HCT116 (cell line): ENCODE measurements around the gene SIPA1L3. TPM values are rescaled to one million over a fixed set of nuclear protein-coding genes. Genes with fewer than 3 reads are reported as not detected.

Source experiments
- ATAC-seq: fragments of 200-7000 bp; cut with Tn5 transposase; 2 replicates; pipeline ENCODE4 v1.9.1; 2020; ENCODE audit warnings: mild to moderate bottlenecking, moderate library complexity
- BruUV-seq: library from RNA; stranded (reverse); fragments of 400-500 nt; replicated peaks from 2 replicates; lab custom pipeline; 2021; lab: Mats Ljungman, UMichigan
- CTCF ChIA-PET: fragments of 300-600 bp; sonication (Branson Sonifier 250); formaldehyde crosslinking; loops from one replicate; lab custom pipeline; 2021; ENCODE audit warnings: antibody characterized with exemption; lab: Charles Lee
- POLR2A ChIA-PET: fragments of 300-600, 350-600 bp; sonication (Branson Sonifier 250); formaldehyde crosslinking; loops from one replicate; lab custom pipeline; 2021; ENCODE audit warnings: antibody characterized with exemption; lab: Charles Lee
- RAD21 ChIA-PET, 2 experiments: fragments of 300-600 bp; sonication (Branson Sonifier 250); formaldehyde crosslinking; loops; one replicate each; lab custom pipeline; 2023; ENCODE audit warnings: low total read pairs in 2 of 2; ENCODE audit not compliant: uncharacterized antibody in 2 of 2, unreplicated experiment in 2 of 2, low non-redundant PET in 1 of 2; lab: Charles Lee
- DNase-seq: peaks from one replicate; pipeline ENCODE4 v3.0.0-alpha.2; 2010; ENCODE audit warnings: low read depth, low spot score
- H2AFZ ChIP-seq: fragments of 200-600 bp; shearing (Covaris generic), sonication (generic); 2 replicates; pipeline ENCODE4 v1.6.1; 2017; ENCODE audit warnings: low read depth, mixed run types, mixed read lengths, antibody characterized with exemption, low read length; ENCODE audit not compliant: poor library complexity, severe bottlenecking
- H3K27ac ChIP-seq: 2 replicates; pipeline ENCODE4 v1.5.1; 2012; ENCODE audit warnings: low read depth, low read length
- H3K27me3 ChIP-seq: fragments of 200-600 bp; sonication (generic); 2 replicates; pipeline ENCODE4 v1.6.1; 2016; ENCODE audit warnings: mixed run types, low read length, mixed read lengths; ENCODE audit not compliant: insufficient read depth
- H3K36me3 ChIP-seq, 2 experiments: fragments of 200-500 bp in 1 of 2; fragments of 200-600 bp in 1 of 2; sonication (Bioruptor generic) in 1 of 2; sonication (generic) in 1 of 2; 2 replicates each; pipeline versions ENCODE4 v1.5.1 to v1.6.1; 2014 to 2016; ENCODE audit warnings: low read length in 2 of 2, inconsistent platforms in 1 of 2, mixed read lengths in 1 of 2, mixed run types in 1 of 2; ENCODE audit not compliant: insufficient read depth in 2 of 2, control insufficient read depth in 1 of 2
- H3K4me1 ChIP-seq, 2 experiments: fragments of 200-600 bp in 1 of 2; sonication (generic) in 1 of 2; 2 replicates each; pipeline versions ENCODE4 v1.5.1 to v1.6.1; 2012 to 2017; ENCODE audit warnings: low read length in 2 of 2, inconsistent platforms in 1 of 2, mild to moderate bottlenecking in 1 of 2, mixed read lengths in 1 of 2, mixed run types in 1 of 2, moderate library complexity in 1 of 2; ENCODE audit not compliant: insufficient read depth in 2 of 2, control insufficient read depth in 1 of 2
- H3K4me2 ChIP-seq: fragments of 200-600 bp; sonication (generic); 2 replicates; pipeline ENCODE4 v1.6.1; 2017; ENCODE audit warnings: mixed run types, low read length, mixed read lengths
- H3K4me3 ChIP-seq, 2 experiments: fragments of 200-600 bp in 1 of 2; sonication (generic) in 1 of 2; replicated peaks in 1 of 2; 2 replicates each; pipeline ENCODE4 v1.5.1; 2011 to 2016; ENCODE audit warnings: low read length in 2 of 2, control low read depth in 1 of 2, low read depth in 1 of 2, mild to moderate bottlenecking in 1 of 2, mixed read lengths in 1 of 2, mixed run types in 1 of 2
- H3K79me2 ChIP-seq: fragments of 200-600 bp; sonication (generic); 2 replicates; pipeline ENCODE4 v1.6.1; 2017; ENCODE audit warnings: mild to moderate bottlenecking, mixed run types, low read length, moderate library complexity, mixed read lengths; ENCODE audit not compliant: insufficient read depth
- H3K9ac ChIP-seq: fragments of 200-600 bp; sonication (generic); 2 replicates; pipeline ENCODE4 v1.6.1; 2016; ENCODE audit warnings: low read length, mixed read lengths
- H3K9me2 ChIP-seq: fragments of 200-600 bp; sonication (generic), shearing (Covaris generic); 2 replicates; pipeline ENCODE4 v1.6.1; 2017; ENCODE audit warnings: mixed run types, mild to moderate bottlenecking, moderate library complexity; ENCODE audit not compliant: insufficient read depth
- H3K9me3 ChIP-seq, 2 experiments: fragments of 200-500 bp in 1 of 2; fragments of 200-600 bp in 1 of 2; sonication (Bioruptor generic) in 1 of 2; sonication (generic) in 1 of 2; 2 replicates each; pipeline ENCODE4 v1.6.1; 2014 to 2017; ENCODE audit warnings: low read length in 2 of 2, mixed read lengths in 2 of 2, inconsistent platforms in 1 of 2, low read depth in 1 of 2, mild to moderate bottlenecking in 1 of 2, mixed run types in 1 of 2, moderate library complexity in 1 of 2; ENCODE audit not compliant: control insufficient read depth in 1 of 2, insufficient read depth in 1 of 2
- H4K20me1 ChIP-seq: fragments of 200-600 bp; sonication (generic), shearing (Covaris generic); 2 replicates; pipeline ENCODE4 v1.6.1; 2017; ENCODE audit warnings: mixed run types, mild to moderate bottlenecking, moderate library complexity; ENCODE audit not compliant: insufficient read depth
- EGR1 ChIP-seq: IDR thresholded peaks from 2 replicates; pipeline ENCODE4 v1.6.1; 2012; ENCODE audit warnings: low read depth
- ELF1 ChIP-seq: IDR thresholded peaks from 2 replicates; pipeline ENCODE4 v1.6.1; 2012; ENCODE audit warnings: low read depth, borderline replicate concordance
- EZH2phosphoT487 ChIP-seq: fragments of 200-600 bp; IDR thresholded peaks from 2 replicates; pipeline ENCODE4 v1.6.1; 2018; ENCODE audit warnings: antibody characterized with exemption, borderline replicate concordance
- POLR2A ChIP-seq: IDR thresholded peaks from 2 replicates; pipeline ENCODE4 v1.7.0; 2011; ENCODE audit warnings: borderline replicate concordance; ENCODE audit not compliant: insufficient read depth, insufficient read length; ENCODE audit errors: extremely low read depth
- RAD21 ChIP-seq: IDR thresholded peaks from 2 replicates; pipeline ENCODE4 v1.6.1; 2012; ENCODE audit warnings: low read depth, mild to moderate bottlenecking
- SIN3A ChIP-seq: IDR thresholded peaks from 2 replicates; pipeline ENCODE4 v1.6.1; 2012; ENCODE audit warnings: low read depth
- SP1 ChIP-seq: IDR thresholded peaks from 2 replicates; pipeline ENCODE4 v1.6.1; 2012; ENCODE audit warnings: low read depth
- ZFX ChIP-seq: fragments of 450-650 bp; IDR thresholded peaks from 2 replicates; pipeline ENCODE4 v1.6.1; 2017
- ZNF274 ChIP-seq: fragments of 200-500 bp; sonication (Bioruptor generic); IDR thresholded peaks from 2 replicates; pipeline ENCODE4 v1.6.1; 2014; ENCODE audit warnings: mild to moderate bottlenecking, low read depth, low read length, inconsistent platforms
- intact Hi-C: fragments of 100-400 bp; cut with micrococcal nuclease; formaldehyde crosslinking; loops from 2 replicates; pipeline ENCODE4 v1.10.0; 2022
- total RNA-seq: library from RNA; stranded (reverse); gene quantifications from one replicate; pipeline ENCODE4 v1.2.1, GENCODE V29; 2021; ENCODE audit not compliant: unreplicated experiment
- TF ChIP-seq, protein P1 (sequence below): IDR thresholded peaks from 2 replicates; pipeline ENCODE4 v1.6.1; 2011; ENCODE audit warnings: mild to moderate bottlenecking, low read length, moderate library complexity; ENCODE audit not compliant: insufficient replicate concordance; ENCODE audit errors: extremely low read depth
- TF ChIP-seq, protein P2 (sequence below), 3 experiments: fragments of 200-600 bp in 1 of 3; sonication (generic) in 1 of 3; IDR thresholded peaks in 2 of 3; conservative IDR thresholded peaks in 1 of 3; 2 replicates each; pipeline ENCODE4 v1.5.1; 2012 to 2017; ENCODE audit warnings: low read depth in 2 of 3, low read length in 2 of 3, antibody characterized with exemption in 1 of 3, borderline replicate concordance in 1 of 3, control low read depth in 1 of 3, mild to moderate bottlenecking in 1 of 3, mixed read lengths in 1 of 3, mixed run types in 1 of 3, moderate library complexity in 1 of 3; ENCODE audit not compliant: insufficient read depth in 1 of 3

SIPA1L3 gene
- total RNA-seq, 1 experiment from 2014 or later = 41.8 TPM

DNA sequence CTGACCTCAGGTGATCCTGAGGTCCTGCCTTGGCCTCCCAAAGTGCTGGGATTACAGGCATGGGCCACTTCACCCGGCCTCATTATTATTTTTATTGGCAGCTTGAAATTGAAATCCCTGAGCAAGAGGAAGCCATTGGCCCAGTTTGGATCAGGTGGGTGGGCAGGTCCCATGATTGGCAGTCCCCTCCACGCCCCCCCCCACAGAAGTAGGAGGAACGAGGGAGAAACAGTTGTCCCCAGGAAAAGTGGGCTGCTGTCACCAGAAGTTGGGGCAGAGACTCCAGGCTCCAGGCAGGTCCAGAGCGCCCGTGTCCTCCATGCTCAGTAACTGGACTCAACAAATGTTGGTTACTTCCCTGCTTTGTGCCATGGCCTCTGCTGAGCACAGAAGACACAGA lies 70.4 kb downstream of the SIPA1L3 start:
- POLR2A ChIA-PET = no interaction called here

More for the DNA sequence above, 70.4 kb downstream of the SIPA1L3 start:
- ChIA-PET RAD21 (no interaction called here), CTCF (no interaction called here)
- H3K4me1 ChIP-seq = peaks cover 36 to 52% of the 10 kb centered on the region in 2 experiments
- no peak overlapping the region for H3K4me2 ChIP-seq
- no peak overlapping the region for H3K9ac ChIP-seq
- H2AFZ ChIP-seq = no peak overlapping the region
- no peaks in the 10 kb centered on the region for H3K27me3 ChIP-seq
- no peak overlapping the region for H3K4me3 ChIP-seq
- no TSS peak for BruUV-seq
- intact Hi-C loops = no loop called here
- TF ChIP-seq EZH2phosphoT487 = no peak
- TF ChIP-seq ZFX = no peak
- TF ChIP-seq, protein P1, sequence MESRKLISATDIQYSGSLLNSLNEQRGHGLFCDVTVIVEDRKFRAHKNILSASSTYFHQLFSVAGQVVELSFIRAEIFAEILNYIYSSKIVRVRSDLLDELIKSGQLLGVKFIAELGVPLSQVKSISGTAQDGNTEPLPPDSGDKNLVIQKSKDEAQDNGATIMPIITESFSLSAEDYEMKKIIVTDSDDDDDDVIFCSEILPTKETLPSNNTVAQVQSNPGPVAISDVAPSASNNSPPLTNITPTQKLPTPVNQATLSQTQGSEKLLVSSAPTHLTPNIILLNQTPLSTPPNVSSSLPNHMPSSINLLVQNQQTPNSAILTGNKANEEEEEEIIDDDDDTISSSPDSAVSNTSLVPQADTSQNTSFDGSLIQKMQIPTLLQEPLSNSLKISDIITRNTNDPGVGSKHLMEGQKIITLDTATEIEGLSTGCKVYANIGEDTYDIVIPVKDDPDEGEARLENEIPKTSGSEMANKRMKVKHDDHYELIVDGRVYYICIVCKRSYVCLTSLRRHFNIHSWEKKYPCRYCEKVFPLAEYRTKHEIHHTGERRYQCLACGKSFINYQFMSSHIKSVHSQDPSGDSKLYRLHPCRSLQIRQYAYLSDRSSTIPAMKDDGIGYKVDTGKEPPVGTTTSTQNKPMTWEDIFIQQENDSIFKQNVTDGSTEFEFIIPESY = no peak
- TF ChIP-seq POLR2A = no peak
- TF ChIP-seq RAD21 = no peak
- no peak for TF ChIP-seq EGR1
- TF ChIP-seq, protein P2, sequence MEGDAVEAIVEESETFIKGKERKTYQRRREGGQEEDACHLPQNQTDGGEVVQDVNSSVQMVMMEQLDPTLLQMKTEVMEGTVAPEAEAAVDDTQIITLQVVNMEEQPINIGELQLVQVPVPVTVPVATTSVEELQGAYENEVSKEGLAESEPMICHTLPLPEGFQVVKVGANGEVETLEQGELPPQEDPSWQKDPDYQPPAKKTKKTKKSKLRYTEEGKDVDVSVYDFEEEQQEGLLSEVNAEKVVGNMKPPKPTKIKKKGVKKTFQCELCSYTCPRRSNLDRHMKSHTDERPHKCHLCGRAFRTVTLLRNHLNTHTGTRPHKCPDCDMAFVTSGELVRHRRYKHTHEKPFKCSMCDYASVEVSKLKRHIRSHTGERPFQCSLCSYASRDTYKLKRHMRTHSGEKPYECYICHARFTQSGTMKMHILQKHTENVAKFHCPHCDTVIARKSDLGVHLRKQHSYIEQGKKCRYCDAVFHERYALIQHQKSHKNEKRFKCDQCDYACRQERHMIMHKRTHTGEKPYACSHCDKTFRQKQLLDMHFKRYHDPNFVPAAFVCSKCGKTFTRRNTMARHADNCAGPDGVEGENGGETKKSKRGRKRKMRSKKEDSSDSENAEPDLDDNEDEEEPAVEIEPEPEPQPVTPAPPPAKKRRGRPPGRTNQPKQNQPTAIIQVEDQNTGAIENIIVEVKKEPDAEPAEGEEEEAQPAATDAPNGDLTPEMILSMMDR (IDR thresholded peaks at IDR 0.05 in 2 of 3, conservative IDR thresholded peaks at IDR 0.05 in 1 of 3; ENCODE audit: borderline replicate concordance in 1 of 3, insufficient read depth in 1 of 3, low read depth in 2 of 3, low read length in 2 of 3) = no peak
- no peak for TF ChIP-seq SIN3A
- TF ChIP-seq ZNF274 = no peak
- no peak for TF ChIP-seq SP1
- TF ChIP-seq ELF1 = no peak
- ATAC-seq = no peak
- H3K9me3 ChIP-seq = no peaks in the 10 kb centered on the region; a peak in 1 of 4 replicates
- H3K79me2 ChIP-seq = peaks cover 64% of the 10 kb centered on the region
- no peaks in the 10 kb centered on the region for H4K20me1 ChIP-seq
- H3K36me3 ChIP-seq = no peaks in the 10 kb centered on the region
- no peak for DNase-seq
- H3K9me2 ChIP-seq = no peaks in the 10 kb centered on the region
- H3K27ac ChIP-seq = no peak overlapping the region
